HG02759 (cell line): Measurements from ENCODE around the gene KDM4C.
"Not testable (repeated sequence)": the region's sequence is repeated elsewhere in the genome, so short reads cannot be mapped to it uniquely, and the experiment has no call there.

Experiments used
- ATAC-seq: cut with Tn5 transposase; IDR thresholded peaks from one replicate; pipeline ENCODE4 v1.9.1; 2021; ENCODE audit warnings: mild to moderate bottlenecking, moderate library complexity; ENCODE audit not compliant: unreplicated experiment

Gene KDM4C

GRCh38 chr9:6763244-6763643, 5.5 kb downstream of the KDM4C start:
- no peak for ATAC-seq

GRCh38 chr9:6764011-6764410, 6.2 kb downstream of the KDM4C start:
- ATAC-seq, result no peak

GRCh38 chr9:6764523-6764922, 6.8 kb downstream of the KDM4C start:
- no peak for ATAC-seq

- no peak for ATAC-seq
Measured at GRCh38 chr9:6764950-6765349, 7.2 kb downstream of the KDM4C start.

GRCh38 chr9:6765396-6765795, 7.6 kb downstream of the KDM4C start:
- no peak for ATAC-seq

GRCh38 chr9:6766606-6767005, 8.8 kb downstream of the KDM4C start:
- no peak for ATAC-seq

GRCh38 chr9:6768587-6768986, 10.8 kb downstream of the KDM4C start:
- ATAC-seq, result not testable (repeated sequence)

GRCh38 chr9:6771722-6772121, 13.9 kb downstream of the KDM4C start:
- ATAC-seq, result no peak

- ATAC-seq, result peak; percentile 42
Measured at GRCh38 chr9:6777213-6777902, 19.6 kb downstream of the KDM4C start.

- no peak for ATAC-seq
Measured at GRCh38 chr9:6779417-6780241, 21.9 kb downstream of the KDM4C start.

GRCh38 chr9:6780690-6781089, 22.9 kb downstream of the KDM4C start:
- ATAC-seq, result no peak

GRCh38 chr9:6781476-6781875, 23.7 kb downstream of the KDM4C start:
- ATAC-seq, result no peak

GRCh38 chr9:6782345-6782744, 24.6 kb downstream of the KDM4C start:
- no peak for ATAC-seq

GRCh38 chr9:6782981-6783380, 25.2 kb downstream of the KDM4C start:
- no peak for ATAC-seq

GRCh38 chr9:6783753-6784152, 26.0 kb downstream of the KDM4C start:
- ATAC-seq, result no peak

- no peak for ATAC-seq
Measured at GRCh38 chr9:6785682-6786081, 27.9 kb downstream of the KDM4C start.

GRCh38 chr9:6787793-6788161, 30.0 kb downstream of the KDM4C start:
- ATAC-seq, result no peak

GRCh38 chr9:6788162-6789016, 30.6 kb downstream of the KDM4C start:
- no peak for ATAC-seq

GRCh38 chr9:6789017-6789338, 31.2 kb downstream of the KDM4C start:
- not testable (repeated sequence) for ATAC-seq

- no peak for ATAC-seq
Measured at GRCh38 chr9:6790866-6791265, 33.1 kb downstream of the KDM4C start.

- peak; percentile 57 for ATAC-seq
Measured at GRCh38 chr9:6793203-6793602, 35.4 kb downstream of the KDM4C start.

GRCh38 chr9:6794936-6795335, 37.2 kb downstream of the KDM4C start:
- ATAC-seq, result no peak
